GM12874 (cell line): ENCODE results near the gene HOXA5.

Experiments
- CTCF ChIP-seq: IDR thresholded peaks from 2 replicates; pipeline ENCODE4 v1.5.1; 2011; ENCODE audit warnings: low read depth, mild to moderate bottlenecking, control low read depth, low read length, moderate library complexity; ENCODE audit not compliant: insufficient read depth

The HOXA5 gene

GRCh38 chr7:27140126-27140857, 3.2 kb downstream of the HOXA5 start:
- TF ChIP-seq CTCF: no peak

GRCh38 chr7:27139334-27140125, 4.0 kb downstream of the HOXA5 start:
- TF ChIP-seq CTCF: no peak

GRCh38 chr7:27138985-27139333, 4.5 kb downstream of the HOXA5 start:
- TF ChIP-seq CTCF: no peak

- no peak for TF ChIP-seq CTCF
Measured at GRCh38 chr7:27138472-27138871, 5.0 kb downstream of the HOXA5 start.

- TF ChIP-seq CTCF: no peak
Measured at GRCh38 chr7:27137640-27138315, 5.7 kb downstream of the HOXA5 start.

GRCh38 chr7:27134392-27134791, 9.1 kb downstream of the HOXA5 start:
- TF ChIP-seq CTCF: no peak
